Liver (tissue), 9 donors: ENCODE results near the gene ATR. TPM values are rescaled to one million over a fixed set of nuclear protein-coding genes. Genes with fewer than 3 reads are reported as not detected.

Source experiments
- DNase-seq: peaks from one replicate; pipeline ENCODE4 v3.0.0-alpha.2; 2017; ENCODE audit warnings: low spot score
- H3K27ac ChIP-seq, 2 donors: one replicate each; pipeline ENCODE4 v1.7.0; 2013; ENCODE audit warnings: inconsistent platforms in 2 of 2, low read length in 2 of 2, control low read depth in 1 of 2, low read depth in 1 of 2, mild to moderate bottlenecking in 1 of 2
- H3K27me3 ChIP-seq, 4 donors: one replicate each; pipeline versions ENCODE4 v1.6.1 to v1.7.0; 2013; ENCODE audit warnings: low read length in 3 of 4, inconsistent platforms in 1 of 4, mild to moderate bottlenecking in 1 of 4, moderate library complexity in 1 of 4; ENCODE audit not compliant: control insufficient read depth in 4 of 4, insufficient read depth in 4 of 4
- H3K36me3 ChIP-seq, 4 donors: one replicate each; pipeline versions ENCODE4 v1.6.1 to v1.7.0; 2013; ENCODE audit warnings: low read length in 3 of 4, mild to moderate bottlenecking in 3 of 4, low read depth in 1 of 4, moderate library complexity in 1 of 4; ENCODE audit not compliant: control insufficient read depth in 4 of 4, insufficient read depth in 3 of 4
- H3K4me1 ChIP-seq, 4 donors: one replicate each; pipeline versions ENCODE4 v1.6.1 to v1.7.0; 2013; ENCODE audit warnings: low read length in 3 of 4, mild to moderate bottlenecking in 3 of 4, moderate library complexity in 1 of 4; ENCODE audit not compliant: control insufficient read depth in 4 of 4, insufficient read depth in 4 of 4
- H3K4me3 ChIP-seq, 3 donors: one replicate each; pipeline versions ENCODE4 v1.6.1 to v1.7.0; 2013; ENCODE audit warnings: low read length in 3 of 3, control low read depth in 1 of 3, low read depth in 1 of 3, mild to moderate bottlenecking in 1 of 3
- H3K9ac ChIP-seq, 2 donors: one replicate each; pipeline ENCODE4 v1.7.0; 2013; ENCODE audit warnings: low read length in 2 of 2, mild to moderate bottlenecking in 2 of 2, moderate library complexity in 2 of 2, control low read depth in 1 of 2, low read depth in 1 of 2
- H3K9me3 ChIP-seq, 4 donors: one replicate each; pipeline versions ENCODE4 v1.6.1 to v1.7.0; 2013; ENCODE audit warnings: low read length in 3 of 4; ENCODE audit not compliant: control insufficient read depth in 4 of 4
- EGR1 ChIP-seq, 2 donors: IDR thresholded peaks; 2 replicates each; pipeline ENCODE4 v1.6.1; 2016 to 2018; ENCODE audit warnings: antibody characterized with exemption in 2 of 2, low read depth in 2 of 2
- FOXA2 ChIP-seq: IDR thresholded peaks from 2 replicates; pipeline ENCODE4 v1.6.1; 2016; ENCODE audit warnings: antibody characterized with exemption
- HNF4A ChIP-seq, 2 donors: conservative IDR thresholded peaks; 2 replicates each; pipeline ENCODE4 v1.6.1; 2016; ENCODE audit warnings: antibody characterized with exemption in 2 of 2, mild to moderate bottlenecking in 2 of 2
- HNF4G ChIP-seq: IDR thresholded peaks from 2 replicates; pipeline ENCODE4 v1.6.1; 2016; ENCODE audit warnings: antibody characterized with exemption
- JUND ChIP-seq, 2 donors: IDR thresholded peaks; 2 replicates each; pipeline ENCODE4 v1.6.1; 2016; ENCODE audit warnings: antibody characterized with exemption in 2 of 2
- RAD21 ChIP-seq, 2 donors: IDR thresholded peaks; 2 replicates each; pipeline ENCODE4 v1.6.1; 2016; ENCODE audit warnings: antibody characterized with exemption in 2 of 2, mild to moderate bottlenecking in 2 of 2
- RXRA ChIP-seq, 2 donors: IDR thresholded peaks; 2 replicates each; pipeline ENCODE4 v1.6.1; 2017 to 2018; ENCODE audit warnings: antibody characterized with exemption in 2 of 2, mild to moderate bottlenecking in 1 of 2
- TAF1 ChIP-seq: conservative IDR thresholded peaks from 2 replicates; pipeline ENCODE4 v1.6.1; 2016; ENCODE audit warnings: antibody characterized with exemption, mild to moderate bottlenecking
- YY1 ChIP-seq: IDR thresholded peaks from 2 replicates; pipeline ENCODE4 v1.6.1; 2016; ENCODE audit warnings: antibody characterized with exemption, mild to moderate bottlenecking
- WGBS: extraction: QIAGEN DNeasy Blood & Tissue Kit; methylation state at CpG from one replicate; pipeline ENCODE4 v1.1.7; 2013; 5-methylcytosine and 5-hydroxymethylcytosine counted together
- polyA plus RNA-seq, 2 donors: library from polyadenylated mRNA; stranded (reverse) in 1 of 2; unstranded in 1 of 2; fragments of 200-250 nt in 1 of 2; fragments of >200 nt in 1 of 2; fragmentation: Nextera tagmentation in 1 of 2; extraction: Ambion mirVana in 1 of 2; gene quantifications; one replicate each; pipeline versions ENCODE4 v1.2.1 to v1.2.3, GENCODE V29; 2013 to 2015
- total RNA-seq, 2 donors: library from RNA; depleted of rRNA; stranded (reverse); fragments of >200 nt; gene quantifications; one replicate each; pipeline ENCODE4 v1.2.3, GENCODE V29; 2014
- TF ChIP-seq, protein P1 (sequence below): IDR thresholded peaks from 2 replicates; pipeline ENCODE4 v1.6.1; 2016; ENCODE audit warnings: antibody characterized with exemption, mild to moderate bottlenecking
- TF ChIP-seq, protein P2 (sequence below): IDR thresholded peaks from 2 replicates; pipeline ENCODE4 v1.6.1; 2016; ENCODE audit warnings: antibody characterized with exemption
- TF ChIP-seq, protein P3 (sequence below): IDR thresholded peaks from 2 replicates; pipeline ENCODE4 v1.6.1; 2016; ENCODE audit warnings: antibody characterized with exemption
- donor health status: healthy.
- donor health status: healthy.
- donor health status: healthy.
- donor health status: healthy.
- donor health status: healthy.

The ATR gene
- total and polyA plus RNA-seq, 4 donors: 5.0 to 21.5 (median 12.1) TPM

DNA sequence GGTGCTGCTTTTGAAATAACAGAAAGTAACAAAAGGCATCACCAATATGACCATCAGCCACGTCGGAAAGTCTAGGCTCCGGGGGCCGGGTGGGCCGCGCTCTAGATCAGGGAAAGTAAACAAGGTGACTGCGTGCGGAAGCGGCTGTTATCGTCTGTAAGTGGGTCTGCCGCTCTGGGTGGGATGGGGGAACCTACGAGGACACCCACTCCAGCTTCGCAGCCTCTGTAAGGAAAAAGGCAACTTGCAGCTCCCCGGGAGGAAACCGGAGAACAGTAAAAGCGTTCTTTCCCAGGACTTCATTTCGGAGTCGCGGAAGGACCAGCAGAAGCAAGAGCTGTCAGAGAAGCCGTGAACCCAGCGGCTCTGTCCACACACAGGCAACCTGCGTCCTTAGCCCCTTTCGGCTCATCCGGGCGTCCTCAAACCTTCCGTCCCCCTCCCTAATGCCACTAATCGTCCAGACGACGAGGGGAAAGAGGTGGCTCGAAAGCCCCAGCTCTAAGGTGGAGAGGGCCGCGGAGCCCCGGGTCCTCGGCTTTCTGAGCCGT, 131.2 kb downstream of the ATR start:
- H3K27me3 ChIP-seq: no peaks in the 10 kb centered on the region
- no peaks in the 10 kb centered on the region for H3K9me3 ChIP-seq
- under 1% methylated on average over 35 of the region's 35 CpGs for WGBS
- H3K4me3 ChIP-seq: peak overlapping the region; percentile 71 to 99 (median 99)
- peaks cover 1 to 27% (median 14%) of the 10 kb centered on the region in 4 donors for H3K4me1 ChIP-seq
- peak; percentile 75 for DNase-seq
- peaks cover 2 to 7% (median 3%) of the 10 kb centered on the region in 4 donors for H3K36me3 ChIP-seq
- H3K27ac ChIP-seq: peak overlapping the region; percentile 98 to 99
- H3K9ac ChIP-seq: peak overlapping the region; percentile 96 to 97
- TF ChIP-seq FOXA2 (no peak), HNF4A (conservative IDR thresholded peaks at IDR 0.05) (no peak), RAD21 (IDR thresholded peaks at IDR 0.05) (no peak), RXRA (IDR thresholded peaks at IDR 0.05) (no peak), EGR1 (IDR thresholded peaks at IDR 0.05; ENCODE audit: low read depth in 2 of 2) (no peak), HNF4G (no peak)
- TF ChIP-seq, protein P1, sequence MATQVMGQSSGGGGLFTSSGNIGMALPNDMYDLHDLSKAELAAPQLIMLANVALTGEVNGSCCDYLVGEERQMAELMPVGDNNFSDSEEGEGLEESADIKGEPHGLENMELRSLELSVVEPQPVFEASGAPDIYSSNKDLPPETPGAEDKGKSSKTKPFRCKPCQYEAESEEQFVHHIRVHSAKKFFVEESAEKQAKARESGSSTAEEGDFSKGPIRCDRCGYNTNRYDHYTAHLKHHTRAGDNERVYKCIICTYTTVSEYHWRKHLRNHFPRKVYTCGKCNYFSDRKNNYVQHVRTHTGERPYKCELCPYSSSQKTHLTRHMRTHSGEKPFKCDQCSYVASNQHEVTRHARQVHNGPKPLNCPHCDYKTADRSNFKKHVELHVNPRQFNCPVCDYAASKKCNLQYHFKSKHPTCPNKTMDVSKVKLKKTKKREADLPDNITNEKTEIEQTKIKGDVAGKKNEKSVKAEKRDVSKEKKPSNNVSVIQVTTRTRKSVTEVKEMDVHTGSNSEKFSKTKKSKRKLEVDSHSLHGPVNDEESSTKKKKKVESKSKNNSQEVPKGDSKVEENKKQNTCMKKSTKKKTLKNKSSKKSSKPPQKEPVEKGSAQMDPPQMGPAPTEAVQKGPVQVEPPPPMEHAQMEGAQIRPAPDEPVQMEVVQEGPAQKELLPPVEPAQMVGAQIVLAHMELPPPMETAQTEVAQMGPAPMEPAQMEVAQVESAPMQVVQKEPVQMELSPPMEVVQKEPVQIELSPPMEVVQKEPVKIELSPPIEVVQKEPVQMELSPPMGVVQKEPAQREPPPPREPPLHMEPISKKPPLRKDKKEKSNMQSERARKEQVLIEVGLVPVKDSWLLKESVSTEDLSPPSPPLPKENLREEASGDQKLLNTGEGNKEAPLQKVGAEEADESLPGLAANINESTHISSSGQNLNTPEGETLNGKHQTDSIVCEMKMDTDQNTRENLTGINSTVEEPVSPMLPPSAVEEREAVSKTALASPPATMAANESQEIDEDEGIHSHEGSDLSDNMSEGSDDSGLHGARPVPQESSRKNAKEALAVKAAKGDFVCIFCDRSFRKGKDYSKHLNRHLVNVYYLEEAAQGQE: no peak
- TF ChIP-seq, protein P2, sequence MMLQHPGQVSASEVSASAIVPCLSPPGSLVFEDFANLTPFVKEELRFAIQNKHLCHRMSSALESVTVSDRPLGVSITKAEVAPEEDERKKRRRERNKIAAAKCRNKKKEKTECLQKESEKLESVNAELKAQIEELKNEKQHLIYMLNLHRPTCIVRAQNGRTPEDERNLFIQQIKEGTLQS: no peak

DNA sequence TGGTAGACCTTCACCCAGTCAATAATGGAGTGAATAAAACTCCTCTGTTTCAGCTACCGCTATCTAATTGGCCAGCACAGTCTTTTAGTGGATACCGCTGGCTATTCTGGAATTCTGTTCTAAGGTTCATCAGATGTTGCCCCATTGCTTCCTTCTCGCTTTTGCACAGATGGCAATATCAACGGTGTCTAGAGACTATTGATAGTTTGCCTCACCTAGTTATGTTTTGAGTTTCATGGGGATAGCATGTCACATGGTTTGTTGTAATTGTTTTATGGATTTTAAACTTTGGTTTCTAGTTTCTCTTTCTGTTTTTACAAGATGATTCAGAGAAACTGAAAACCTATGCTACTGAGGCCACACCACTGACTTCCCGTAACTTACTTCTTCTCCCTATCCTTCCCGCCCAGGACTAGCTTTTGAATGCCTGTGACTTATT, 132.7 kb downstream of the ATR start:
- Histone ChIP-seq H3K4me3 (peak overlapping the region; percentile 71 to 99 (median 73)), H3K9me3 (no peaks in the 10 kb centered on the region), H3K27me3 (no peaks in the 10 kb centered on the region), H3K27ac (peak overlapping the region; percentile 98 to 99), H3K4me1 (peaks cover 1 to 31% (median 17%) of the 10 kb centered on the region in 4 donors), H3K9ac (peak overlapping the region; percentile 96 to 97), H3K36me3 (peaks cover 0 to 4% (median 1%) of the 10 kb centered on the region in 4 donors)
- DNase-seq: no peak
- 15% methylated on average over 6 of the region's 6 CpGs for WGBS
- peak; percentile 31 for TF ChIP-seq YY1
- TF ChIP-seq RXRA (IDR thresholded peaks at IDR 0.05): peak in 1 of 2 donors; percentile 11
- peak; percentile 28 for TF ChIP-seq TAF1
- TF ChIP-seq RAD21 (IDR thresholded peaks at IDR 0.05): peak in 1 of 2 donors; percentile 19
- TF ChIP-seq JUND (IDR thresholded peaks at IDR 0.05): no peak
- TF ChIP-seq HNF4G: no peak
- TF ChIP-seq, protein P3, sequence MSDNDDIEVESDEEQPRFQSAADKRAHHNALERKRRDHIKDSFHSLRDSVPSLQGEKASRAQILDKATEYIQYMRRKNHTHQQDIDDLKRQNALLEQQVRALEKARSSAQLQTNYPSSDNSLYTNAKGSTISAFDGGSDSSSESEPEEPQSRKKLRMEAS: no peak
- TF ChIP-seq, protein P1: no peak
- peak; percentile 51 for TF ChIP-seq HNF4A (conservative IDR thresholded peaks at IDR 0.05)
